Ovary (tissue), 9 donors: ENCODE data around the gene NDST3. TPM values are rescaled to one million over a fixed set of nuclear protein-coding genes. Genes with fewer than 3 reads are reported as not detected.

Experiments
- DNase-seq, 5 donors: peaks; one replicate each; pipeline ENCODE4 v3.0.0-alpha.2; 2019 to 2020
- H3K27ac ChIP-seq, 2 donors: fragments of 200-600 bp; one replicate each; pipeline versions ENCODE4 v1.5.1 to v1.8.0; 2019 to 2022
- H3K27me3 ChIP-seq: fragments of 200-600 bp; one replicate; pipeline ENCODE4 v1.8.0; 2022
- H3K36me3 ChIP-seq: fragments of 200-600 bp; sonication (generic); one replicate; pipeline ENCODE4 v1.5.1; 2019
- H3K4me1 ChIP-seq: one replicate; pipeline ENCODE4 v1.8.1; 2013; ENCODE audit warnings: mild to moderate bottlenecking, moderate library complexity; ENCODE audit not compliant: insufficient read depth
- H3K4me3 ChIP-seq: fragments of 200-600 bp; sonication (generic); one replicate; pipeline ENCODE4 v1.5.1; 2017
- H3K9me3 ChIP-seq, 2 donors: fragments of 200-600 bp in 1 of 2; sonication (generic) in 1 of 2; one replicate each; pipeline versions ENCODE4 v1.5.1 to v1.8.1; 2013 to 2019; ENCODE audit warnings: mild to moderate bottlenecking in 1 of 2, moderate library complexity in 1 of 2
- EP300 ChIP-seq: sonication (generic); formaldehyde crosslinking; IDR thresholded peaks from one replicate; pipeline ENCODE4 v1.6.1; 2017; ENCODE audit warnings: antibody characterized with exemption
- POLR2A ChIP-seq: fragments of 450-650 bp; IDR thresholded peaks from one replicate; pipeline ENCODE4 v1.6.1; 2017; ENCODE audit warnings: antibody characterized with exemption, mild to moderate bottlenecking, moderate library complexity
- WGBS, 3 donors: extraction: QIAGEN DNeasy Blood & Tissue Kit in 1 of 3; methylation state at CpG; one replicate each; pipeline versions ENCODE4 v1.1.5 to v1.1.7; 2013 to 2017; 5-methylcytosine and 5-hydroxymethylcytosine counted together
- intact Hi-C, 4 donors: fragments of 100-400 bp; cut with DNase I; formaldehyde crosslinking; loops; one replicate each; pipeline versions ENCODE4 v1.11.0 to v1.15.1; 2022 to 2023
- polyA plus RNA-seq, 2 donors: library from polyadenylated mRNA; stranded (reverse); fragments of 200-250 nt in 1 of 2; fragments of 350-450 nt in 1 of 2; fragmentation: Illumina TruSeq in 1 of 2; extraction: RNeasy Lipid Tissue Mini Kit (QIAGEN cat#74804) in 1 of 2; gene quantifications; one replicate each; pipeline ENCODE4 v1.2.3, GENCODE V29; 2013 to 2014
- total RNA-seq, 7 donors: library from RNA; depleted of rRNA in 2 of 7; stranded (reverse); fragments of >200 nt in 2 of 7; fragmentation: NEBNext Ultra II Directional in 3 of 7; extraction: Animal tissue kit (Norgen Biotek cat#: 25700) in 3 of 7; gene quantifications; one replicate each; pipeline versions ENCODE4 v1.1.0 to v1.2.4, GENCODE V29; 2016 to 2023
- TF ChIP-seq, protein P1 (sequence below), 3 donors: fragments of 450-650 bp in 2 of 3; fragments of 200-600 bp in 1 of 3; IDR thresholded peaks; one replicate each; pipeline versions ENCODE4 v1.5.1 to v1.8.0; 2016 to 2022; ENCODE audit warnings: antibody characterized with exemption in 3 of 3, mild to moderate bottlenecking in 1 of 3
- donor health status: DM: no; HTN: no; CAD: no; lungs with moderate emphysema.
- donor health status: DM: no; HTN: no; CAD: no.
- donor health status: Bipolar disorder and iron deficiency.
- donor health status: DM: yes; HTN: yes; CAD: no.
- donor health status: DM: no; HTN: no; CAD: no.
- donor health status: DM: yes; HTN: yes; CAD: no.

The NDST3 gene
- total and polyA plus RNA-seq, 9 donors, result 0.02 to 2.4 (median 0.07) TPM; not detected in 2

DNA sequence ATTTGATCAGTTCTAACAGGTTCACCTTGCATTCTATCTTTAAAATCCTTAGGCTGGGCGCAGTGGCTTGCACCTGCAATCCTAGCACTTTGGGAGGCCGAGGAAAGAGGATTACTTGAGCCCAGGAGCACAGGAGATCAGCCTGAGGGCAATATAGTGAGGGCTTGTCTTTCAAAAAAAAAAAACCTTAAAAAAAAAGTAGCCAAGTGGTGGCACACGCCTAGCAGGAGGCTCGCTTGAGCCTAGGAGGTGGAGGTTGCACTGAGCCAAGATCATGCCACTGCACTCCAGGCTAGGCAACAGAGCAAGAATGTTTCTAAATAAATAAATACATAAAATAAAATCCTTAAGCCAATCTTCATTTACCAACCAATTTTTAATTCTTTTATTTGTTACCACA, 243.0 kb downstream of the NDST3 start:
- no peak for TF ChIP-seq EP300
- TF ChIP-seq, protein P1, sequence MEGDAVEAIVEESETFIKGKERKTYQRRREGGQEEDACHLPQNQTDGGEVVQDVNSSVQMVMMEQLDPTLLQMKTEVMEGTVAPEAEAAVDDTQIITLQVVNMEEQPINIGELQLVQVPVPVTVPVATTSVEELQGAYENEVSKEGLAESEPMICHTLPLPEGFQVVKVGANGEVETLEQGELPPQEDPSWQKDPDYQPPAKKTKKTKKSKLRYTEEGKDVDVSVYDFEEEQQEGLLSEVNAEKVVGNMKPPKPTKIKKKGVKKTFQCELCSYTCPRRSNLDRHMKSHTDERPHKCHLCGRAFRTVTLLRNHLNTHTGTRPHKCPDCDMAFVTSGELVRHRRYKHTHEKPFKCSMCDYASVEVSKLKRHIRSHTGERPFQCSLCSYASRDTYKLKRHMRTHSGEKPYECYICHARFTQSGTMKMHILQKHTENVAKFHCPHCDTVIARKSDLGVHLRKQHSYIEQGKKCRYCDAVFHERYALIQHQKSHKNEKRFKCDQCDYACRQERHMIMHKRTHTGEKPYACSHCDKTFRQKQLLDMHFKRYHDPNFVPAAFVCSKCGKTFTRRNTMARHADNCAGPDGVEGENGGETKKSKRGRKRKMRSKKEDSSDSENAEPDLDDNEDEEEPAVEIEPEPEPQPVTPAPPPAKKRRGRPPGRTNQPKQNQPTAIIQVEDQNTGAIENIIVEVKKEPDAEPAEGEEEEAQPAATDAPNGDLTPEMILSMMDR (IDR thresholded peaks at IDR 0.05), result no peak
- TF ChIP-seq POLR2A, result no peak
- Histone ChIP-seq H3K4me1 (peaks cover 3% of the 10 kb centered on the region), H3K27me3 (no peaks in the 10 kb centered on the region), H3K4me3 (no peak overlapping the region), H3K9me3 (no peaks in the 10 kb centered on the region), H3K36me3 (no peaks in the 10 kb centered on the region), H3K27ac (no peak overlapping the region)
- intact Hi-C loops, result no loop called here
- 90 to 93% (median 91%) methylated on average over 4 of the region's 4 CpGs for WGBS, 3 donors
- DNase-seq, result no peak

GRCh38 chr4:118278473-118279274, 244.4 kb downstream of the NDST3 start:
- H3K4me3 ChIP-seq, result peak overlapping the region; percentile 80
- TF ChIP-seq, protein P1 (IDR thresholded peaks at IDR 0.05), result peak in 1 of 3 donors; percentile 15
- no peak for TF ChIP-seq EP300
- peak; percentile 81 for TF ChIP-seq POLR2A
- 0 to 1% (median 0%) methylated on average over 54 to 56 of the region's 56 CpGs for WGBS, 3 donors
- no peaks in the 10 kb centered on the region for H3K36me3 ChIP-seq
- H3K27me3 ChIP-seq, result no peaks in the 10 kb centered on the region
- intact Hi-C loops, result no loop called here
- H3K27ac ChIP-seq, result peak overlapping the region; percentile 81 to 97
- H3K9me3 ChIP-seq, result no peaks in the 10 kb centered on the region
- H3K4me1 ChIP-seq, result peaks cover 3% of the 10 kb centered on the region
- DNase-seq, result peak; percentile 95 to 97 (median 95)

- no peak for DNase-seq
- TF ChIP-seq POLR2A (no peak), EP300 (no peak)
- Histone ChIP-seq H3K9me3 (no peaks in the 10 kb centered on the region), H3K4me3 (peak overlapping the region; percentile 80), H3K36me3 (no peaks in the 10 kb centered on the region), H3K27me3 (no peaks in the 10 kb centered on the region), H3K4me1 (peaks cover 3% of the 10 kb centered on the region), H3K27ac (peak overlapping the region; percentile 81 to 97)
- WGBS, 3 donors, result 2 to 8% (median 4%) methylated on average over 13 of the region's 13 CpGs
- intact Hi-C loops, result no loop called here
Measured at GRCh38 chr4:118279328-118279727, 245.0 kb downstream of the NDST3 start.

DNA sequence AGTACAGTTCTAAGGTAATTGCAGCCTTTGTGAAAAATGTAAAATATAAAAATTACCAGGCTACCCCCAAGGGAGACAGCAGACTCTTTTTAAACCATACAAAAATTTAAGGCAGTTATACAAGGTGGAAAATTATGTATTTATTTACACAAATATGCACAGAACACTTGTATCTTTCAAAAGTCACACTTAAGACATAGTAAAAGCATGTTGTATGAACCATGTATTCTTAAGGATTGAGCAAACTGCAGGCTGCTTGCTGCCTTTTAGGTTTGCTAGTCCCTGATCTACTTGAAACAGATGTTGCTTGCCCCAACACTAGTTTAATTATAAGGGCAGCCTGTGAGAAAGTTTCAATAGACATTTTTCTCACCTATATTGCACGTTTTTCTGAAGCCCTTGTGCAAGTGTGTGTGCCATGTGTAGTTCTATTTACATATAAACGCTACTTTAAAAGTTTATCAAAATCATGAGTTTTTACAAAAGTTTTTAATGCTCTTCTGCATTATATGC, 245.7 kb downstream of the NDST3 start:
- Histone ChIP-seq H3K27ac (peak overlapping the region in 1 of 2 donors; percentile 10), H3K4me3 (peak overlapping the region; percentile 80), H3K9me3 (no peaks in the 10 kb centered on the region), H3K27me3 (no peaks in the 10 kb centered on the region), H3K4me1 (peaks cover 3% of the 10 kb centered on the region), H3K36me3 (no peaks in the 10 kb centered on the region)
- intact Hi-C loops, result no loop called here
- WGBS, 3 donors, result 13 to 25% (median 16%) methylated on average over 2 of the region's 2 CpGs
- TF ChIP-seq EP300, result no peak
- TF ChIP-seq, protein P1 (IDR thresholded peaks at IDR 0.05), result no peak
- no peak for TF ChIP-seq POLR2A
- DNase-seq, result no peak
